Gastroesophageal sphincter (tissue), 3 donors: ENCODE measurements around the gene ADCYAP1.

Source experiments
- EP300 ChIP-seq: sonication (generic); formaldehyde crosslinking; IDR thresholded peaks from one replicate; pipeline ENCODE4 v1.6.1; 2017; ENCODE audit warnings: antibody characterized with exemption, mild to moderate bottlenecking
- POLR2A ChIP-seq, 2 donors: fragments of 450-650 bp; IDR thresholded peaks; one replicate each; pipeline ENCODE4 v1.6.1; 2017; ENCODE audit warnings: antibody characterized with exemption in 2 of 2, mild to moderate bottlenecking in 2 of 2, moderate library complexity in 1 of 2
- TF ChIP-seq, protein P1 (sequence below), 4 experiments: fragments of 200-600 bp in 2 of 4; fragments of 450-650 bp in 2 of 4; sonication (generic) in 1 of 4; IDR thresholded peaks; one replicate each; pipeline ENCODE4 v1.5.1; 2017 to 2019; ENCODE audit warnings: antibody characterized with exemption in 4 of 4, mild to moderate bottlenecking in 2 of 4, moderate library complexity in 2 of 4

DNA sequence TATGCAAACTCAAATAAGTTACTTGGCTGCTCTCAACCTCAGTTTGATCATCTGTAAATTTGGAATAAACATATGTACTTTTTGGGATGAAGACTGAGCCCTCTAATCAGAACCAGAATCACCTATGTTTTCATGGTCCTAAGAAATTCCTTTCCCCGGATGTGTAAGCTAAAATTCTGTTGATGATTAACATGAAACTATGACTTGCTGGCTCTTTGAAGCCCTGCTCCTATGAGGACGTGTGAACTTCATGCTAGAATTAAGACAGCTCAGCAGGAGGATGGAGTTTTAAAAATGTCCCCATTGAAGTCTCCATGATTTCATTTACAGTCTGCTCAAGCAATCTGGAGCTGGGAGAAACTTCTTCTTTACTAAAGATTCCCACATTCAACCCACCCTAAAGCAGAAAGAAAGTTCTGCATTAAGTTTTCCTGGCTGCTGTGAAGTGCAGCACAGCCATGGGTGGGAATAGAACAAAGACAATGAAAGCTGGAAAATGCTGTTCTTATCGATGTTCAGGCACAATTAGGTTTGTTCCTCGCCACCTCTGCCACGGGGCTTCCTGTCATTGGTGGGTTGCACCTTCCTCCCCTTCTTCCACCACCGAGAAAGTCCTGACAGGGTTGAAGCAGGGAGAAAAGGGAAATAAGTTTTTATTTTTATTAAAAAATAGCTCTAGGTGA lies 50.9 kb downstream of the ADCYAP1 start:
- TF ChIP-seq, protein P1, sequence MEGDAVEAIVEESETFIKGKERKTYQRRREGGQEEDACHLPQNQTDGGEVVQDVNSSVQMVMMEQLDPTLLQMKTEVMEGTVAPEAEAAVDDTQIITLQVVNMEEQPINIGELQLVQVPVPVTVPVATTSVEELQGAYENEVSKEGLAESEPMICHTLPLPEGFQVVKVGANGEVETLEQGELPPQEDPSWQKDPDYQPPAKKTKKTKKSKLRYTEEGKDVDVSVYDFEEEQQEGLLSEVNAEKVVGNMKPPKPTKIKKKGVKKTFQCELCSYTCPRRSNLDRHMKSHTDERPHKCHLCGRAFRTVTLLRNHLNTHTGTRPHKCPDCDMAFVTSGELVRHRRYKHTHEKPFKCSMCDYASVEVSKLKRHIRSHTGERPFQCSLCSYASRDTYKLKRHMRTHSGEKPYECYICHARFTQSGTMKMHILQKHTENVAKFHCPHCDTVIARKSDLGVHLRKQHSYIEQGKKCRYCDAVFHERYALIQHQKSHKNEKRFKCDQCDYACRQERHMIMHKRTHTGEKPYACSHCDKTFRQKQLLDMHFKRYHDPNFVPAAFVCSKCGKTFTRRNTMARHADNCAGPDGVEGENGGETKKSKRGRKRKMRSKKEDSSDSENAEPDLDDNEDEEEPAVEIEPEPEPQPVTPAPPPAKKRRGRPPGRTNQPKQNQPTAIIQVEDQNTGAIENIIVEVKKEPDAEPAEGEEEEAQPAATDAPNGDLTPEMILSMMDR (IDR thresholded peaks at IDR 0.05), result no peak
- TF ChIP-seq POLR2A (IDR thresholded peaks at IDR 0.05) (no peak), EP300 (no peak)
